GM23338 (cell line): ENCODE results near the gene ZBED3. TPM values are rescaled to one million over a fixed set of nuclear protein-coding genes. Genes with fewer than 3 reads are reported as not detected.

Source experiments
- ATAC-seq: fragments of 200-7000 bp; cut with Tn5 transposase; 3 replicates; pipeline ENCODE4 v1.9.1; 2020
- DNase-seq: peaks from one replicate; pipeline ENCODE4 v3.0.0-alpha.2; 2015; ENCODE audit warnings: low spot score
- H2AFZ ChIP-seq: fragments of 200-600 bp; sonication (generic); 2 replicates; pipeline ENCODE4 v1.8.0; 2016; ENCODE audit warnings: antibody characterized with exemption, mild to moderate bottlenecking, moderate library complexity
- H3F3A ChIP-seq: fragments of 200-600 bp; sonication (generic); replicated peaks from 2 replicates; pipeline ENCODE4 v1.8.0; 2017; ENCODE audit warnings: antibody characterized with exemption, mixed run types, low read depth
- H3K27ac ChIP-seq: fragments of 200-600 bp; sonication (generic); 2 replicates; pipeline ENCODE4 v1.6.1; 2016; ENCODE audit warnings: low read depth
- H3K27me3 ChIP-seq: fragments of 200-600 bp; sonication (generic); 2 replicates; pipeline ENCODE4 v1.8.0; 2016; ENCODE audit warnings: mild to moderate bottlenecking, mixed run types, moderate library complexity; ENCODE audit not compliant: insufficient read depth
- H3K36me3 ChIP-seq: fragments of 200-600 bp; sonication (generic); 2 replicates; pipeline ENCODE4 v1.8.0; 2016; ENCODE audit warnings: mild to moderate bottlenecking; ENCODE audit not compliant: insufficient read depth
- H3K4me1 ChIP-seq: fragments of 200-600 bp; sonication (generic); 2 replicates; pipeline ENCODE4 v1.8.0; 2016; ENCODE audit warnings: mild to moderate bottlenecking, moderate library complexity; ENCODE audit not compliant: insufficient read depth
- H3K4me2 ChIP-seq: fragments of 200-600 bp; sonication (generic); 2 replicates; pipeline ENCODE4 v1.7.1; 2017; ENCODE audit warnings: mixed run types
- H3K4me3 ChIP-seq: fragments of 200-600 bp; sonication (generic); 2 replicates; pipeline ENCODE4 v1.6.1; 2016; ENCODE audit warnings: mixed run types
- H3K79me2 ChIP-seq: fragments of 200-600 bp; sonication (generic); replicated peaks from 2 replicates; pipeline ENCODE4 v1.8.0; 2017; ENCODE audit warnings: mild to moderate bottlenecking; ENCODE audit not compliant: insufficient read depth
- H3K9me2 ChIP-seq: fragments of 200-600 bp; sonication (generic); 2 replicates; pipeline ENCODE4 v1.8.0; 2017; ENCODE audit not compliant: insufficient read depth
- H4K20me1 ChIP-seq: fragments of 200-600 bp; sonication (generic); replicated peaks from 2 replicates; pipeline ENCODE4 v1.8.0; 2017; ENCODE audit warnings: mild to moderate bottlenecking; ENCODE audit not compliant: insufficient read depth
- H3K27ac Mint-ChIP-seq: 2 replicates; pipeline ENCODE4 v1.8.0; 2020; ENCODE audit warnings: inconsistent platforms, mild to moderate bottlenecking, moderate library complexity, mixed read lengths
- H3K27me3 Mint-ChIP-seq: 3 replicates; pipeline ENCODE4 v1.8.0; 2022; ENCODE audit warnings: low read depth, mild to moderate bottlenecking, moderate library complexity, mixed read lengths, inconsistent platforms; ENCODE audit not compliant: insufficient read depth, poor library complexity
- H3K36me3 Mint-ChIP-seq: 3 replicates; pipeline ENCODE4 v1.8.0; 2021; ENCODE audit warnings: low read depth, mild to moderate bottlenecking, inconsistent platforms, moderate library complexity, mixed read lengths
- H3K4me1 Mint-ChIP-seq: 3 replicates; pipeline ENCODE4 v1.8.0; 2020; ENCODE audit warnings: mild to moderate bottlenecking, inconsistent platforms, mixed read lengths
- H3K4me3 Mint-ChIP-seq: 3 replicates; pipeline ENCODE4 v1.8.0; 2021; ENCODE audit warnings: moderate library complexity, mild to moderate bottlenecking, inconsistent platforms, mixed read lengths
- H3K9me3 Mint-ChIP-seq: 3 replicates; pipeline ENCODE4 v1.8.0; 2020; ENCODE audit warnings: moderate library complexity, mild to moderate bottlenecking, inconsistent platforms, mixed read lengths
- CREB1 ChIP-seq: fragments of 250-450 bp; sonication (Bioruptor Pico); IDR thresholded peaks from 2 replicates; pipeline ENCODE4 v1.5.0; 2020; ENCODE audit warnings: low read depth, mild to moderate bottlenecking, moderate library complexity
- CTCF ChIP-seq, 2 experiments: fragments of 200-600 bp in 1 of 2; sonication (generic) in 1 of 2; conservative IDR thresholded peaks; 2 replicates each; pipeline versions ENCODE4 v1.5.1 to v1.6.1; 2016 to 2017; ENCODE audit warnings: antibody characterized with exemption in 2 of 2, low read depth in 2 of 2, mild to moderate bottlenecking in 2 of 2, moderate library complexity in 1 of 2
- EZH2phosphoT487 ChIP-seq: fragments of 200-600 bp; sonication (generic); IDR thresholded peaks from one replicate; pipeline ENCODE4 v1.8.1; 2018; ENCODE audit warnings: antibody characterized with exemption; ENCODE audit not compliant: unreplicated experiment
- JUNB ChIP-seq: IDR thresholded peaks from one replicate; pipeline ENCODE4 v1.6.1; 2016; ENCODE audit warnings: antibody characterized with exemption; ENCODE audit not compliant: unreplicated experiment
- NANOG ChIP-seq: IDR thresholded peaks from 2 replicates; pipeline ENCODE4 v1.6.1; 2016; ENCODE audit warnings: antibody characterized with exemption, borderline replicate concordance
- REST ChIP-seq: IDR thresholded peaks from one replicate; pipeline ENCODE4 v1.6.1; 2018; ENCODE audit warnings: antibody characterized with exemption; ENCODE audit not compliant: unreplicated experiment
- ZNF114 ChIP-seq: fragments of 250-450 bp; sonication (Bioruptor Pico); IDR thresholded peaks from 2 replicates; pipeline ENCODE4 v1.5.0; 2020; ENCODE audit warnings: mild to moderate bottlenecking, moderate library complexity
- ZNF331 ChIP-seq: fragments of 250-450 bp; sonication (Bioruptor Pico); IDR thresholded peaks from 2 replicates; pipeline ENCODE4 v1.5.0; 2020; ENCODE audit warnings: low read depth, mild to moderate bottlenecking, moderate library complexity
- polyA plus RNA-seq: library from polyadenylated mRNA; unstranded; fragments of >200 nt; fragmentation: Nextera tagmentation; extraction: Ambion mirVana; gene quantifications from 2 replicates; pipeline ENCODE4 v1.2.1, GENCODE V29; 2016
- total RNA-seq: library from RNA; depleted of rRNA; stranded (reverse); fragments of >200 nt; shearing (Covaris generic); gene quantifications from 2 replicates; pipeline ENCODE4 v1.2.3, GENCODE V29; 2014

Gene ZBED3
- total and polyA plus RNA-seq, 2 experiments from 2014 or later, result 4.2 to 9.3 TPM

GRCh38 chr5:77123057-77123456 lies 36.0 kb upstream of the ZBED3 start:
- H3K4me1 ChIP-seq, result no peaks in the 10 kb centered on the region
- no peak for TF ChIP-seq CREB1 (CRISPR knock-in tag)
- no peak for TF ChIP-seq ZNF114
- no peak for TF ChIP-seq CTCF (conservative IDR thresholded peaks at IDR 0.05; ENCODE audit: low read depth in 2 of 2)
- TF ChIP-seq NANOG, result no peak
- H3K9me3 Mint-ChIP-seq, result no peaks in the 10 kb centered on the region

GRCh38 chr5:77120706-77121105 lies 33.6 kb upstream of the ZBED3 start:
- Histone ChIP-seq H3K4me2 (no peak overlapping the region), H3K9me2 (no peaks in the 10 kb centered on the region), H3K27me3 (no peaks in the 10 kb centered on the region), H3F3A (no peaks in the 10 kb centered on the region), H2AFZ (no peak overlapping the region), H4K20me1 (no peaks in the 10 kb centered on the region), H3K79me2 (no peaks in the 10 kb centered on the region), H3K27ac (no peak overlapping the region), H3K36me3 (no peaks in the 10 kb centered on the region; the same call in 1 of the 2 replicates), H3K4me1 (no peaks in the 10 kb centered on the region), H3K4me3 (no peak overlapping the region)
- DNase-seq (no peak), ATAC-seq (no peak)
- TF ChIP-seq EZH2phosphoT487 (no peak), ZNF331 (CRISPR knock-in tag) (no peak), REST (no peak), JUNB (no peak)
- H3K27ac Mint-ChIP-seq, result no peak overlapping the region
- peaks cover 31% of the 10 kb centered on the region for H3K36me3 Mint-ChIP-seq
- no peaks in the 10 kb centered on the region for H3K4me1 Mint-ChIP-seq
- no peak overlapping the region for H3K4me3 Mint-ChIP-seq
- peaks cover 5% of the 10 kb centered on the region for H3K27me3 Mint-ChIP-seq
- H3K9me3 Mint-ChIP-seq, result no peaks in the 10 kb centered on the region

More at GRCh38 chr5:77123057-77123456, 36.0 kb upstream of the ZBED3 start:
- Histone ChIP-seq H3F3A (no peaks in the 10 kb centered on the region), H3K36me3 (no peaks in the 10 kb centered on the region; the same call in 1 of the 2 replicates), H3K27me3 (no peaks in the 10 kb centered on the region), H3K27ac (no peak overlapping the region), H3K9me2 (no peaks in the 10 kb centered on the region), H2AFZ (no peak overlapping the region), H3K79me2 (no peaks in the 10 kb centered on the region), H3K4me3 (no peak overlapping the region), H3K4me2 (no peak overlapping the region), H4K20me1 (no peaks in the 10 kb centered on the region)
- peaks cover 5% of the 10 kb centered on the region for H3K27me3 Mint-ChIP-seq
- no peak overlapping the region for H3K27ac Mint-ChIP-seq
- H3K4me3 Mint-ChIP-seq, result no peak overlapping the region
- H3K36me3 Mint-ChIP-seq, result peaks cover 31% of the 10 kb centered on the region
- no peaks in the 10 kb centered on the region for H3K4me1 Mint-ChIP-seq
- DNase-seq (no peak), ATAC-seq (no peak)
